SK-N-SH (cell line): ENCODE data around the gene MRPL52.

Experiments
- CTCF ChIP-seq: fragments of 200-600 bp; sonication (generic); IDR thresholded peaks from 2 replicates; pipeline ENCODE4 v1.6.1; 2017; ENCODE audit warnings: antibody characterized with exemption, mild to moderate bottlenecking, moderate library complexity
- EP300 ChIP-seq, 2 experiments: IDR thresholded peaks; 2 replicates each; pipeline versions ENCODE4 v1.4.0 to v1.6.1; 2012; ENCODE audit warnings: borderline replicate concordance in 1 of 2, low read depth in 1 of 2, low read length in 1 of 2
- JUND ChIP-seq: IDR thresholded peaks from 2 replicates; pipeline ENCODE4 v1.4.0; 2012
- POLR2AphosphoS5 ChIP-seq: IDR thresholded peaks from 2 replicates; pipeline ENCODE4 v1.6.1; 2012; ENCODE audit warnings: low read depth, low read length
- SMC3 ChIP-seq: IDR thresholded peaks from 2 replicates; pipeline ENCODE4 v1.6.1; 2012; ENCODE audit warnings: low read depth, low read length, improper control_type of control experiment

GRCh38 chr14:22780941-22781300, 48.8 kb upstream of the MRPL52 start:
- TF ChIP-seq EP300 (IDR thresholded peaks at IDR 0.05; ENCODE audit: borderline replicate concordance in 1 of 2, low read depth in 1 of 2, low read length in 1 of 2) (no peak), JUND (no peak), POLR2AphosphoS5 (no peak), SMC3 (no peak), CTCF (no peak)
